RWPE2 (cell line): ENCODE results near the gene ZNF276.

Experiments
- ATAC-seq: fragments of 200-7000 bp; cut with Tn5 transposase; 3 replicates; pipeline ENCODE4 v1.9.1; 2021; ENCODE audit warnings: low read depth
- DNase-seq: peaks from one replicate; pipeline ENCODE4 v3.0.0-alpha.2; 2020; ENCODE audit warnings: low spot score
- H3K27ac ChIP-seq: fragments of 450-650 bp; 2 replicates; pipeline ENCODE4 v1.5.1; 2017; ENCODE audit warnings: mild to moderate bottlenecking; ENCODE audit not compliant: poor library complexity, severe bottlenecking
- H3K27me3 ChIP-seq: fragments of 250-450 bp; sonication (Bioruptor Pico); 2 replicates; pipeline ENCODE4 v1.5.1; 2021; ENCODE audit warnings: mild to moderate bottlenecking, moderate library complexity; ENCODE audit not compliant: insufficient read depth, poor library complexity, severe bottlenecking
- H3K36me3 ChIP-seq: fragments of 250-450 bp; sonication (Bioruptor Pico); 2 replicates; pipeline ENCODE4 v1.5.1; 2020; ENCODE audit warnings: low read depth, mild to moderate bottlenecking, moderate library complexity
- H3K4me1 ChIP-seq: fragments of 250-450 bp; sonication (Bioruptor Pico); 2 replicates; pipeline ENCODE4 v1.5.1; 2021; ENCODE audit warnings: mild to moderate bottlenecking, moderate library complexity; ENCODE audit not compliant: insufficient read depth, poor library complexity, severe bottlenecking
- H3K4me3 ChIP-seq: fragments of 250-450 bp; sonication (Bioruptor Pico); 2 replicates; pipeline ENCODE4 v1.5.1; 2021; ENCODE audit warnings: mild to moderate bottlenecking, moderate library complexity; ENCODE audit not compliant: severe bottlenecking
- H3K9me3 ChIP-seq: fragments of 250-450 bp; sonication (Bioruptor Pico); 2 replicates; pipeline ENCODE4 v1.5.1; 2021; ENCODE audit warnings: mild to moderate bottlenecking, moderate library complexity; ENCODE audit not compliant: severe bottlenecking
- CTCF ChIP-seq: fragments of 450-650 bp; IDR thresholded peaks from one replicate; pipeline ENCODE4 v1.5.1; 2017; ENCODE audit warnings: mild to moderate bottlenecking, moderate library complexity; ENCODE audit not compliant: poor library complexity, severe bottlenecking

The ZNF276 gene

GRCh38 chr16:89759746-89760340 lies 38.5 kb downstream of the ZNF276 start:
- H3K27me3 ChIP-seq = no peaks in the 10 kb centered on the region
- H3K27ac ChIP-seq = no peak overlapping the region
- no peak overlapping the region for H3K4me3 ChIP-seq
- TF ChIP-seq CTCF = no peak
- peaks cover 91% of the 10 kb centered on the region for H3K36me3 ChIP-seq
- H3K4me1 ChIP-seq = no peaks in the 10 kb centered on the region
- DNase-seq = no peak
- no peak for ATAC-seq
- H3K9me3 ChIP-seq = no peaks in the 10 kb centered on the region

GRCh38 chr16:89761304-89761922 lies 40.1 kb downstream of the ZNF276 start:
- H3K36me3 ChIP-seq = peaks cover 87% of the 10 kb centered on the region
- no peak overlapping the region for H3K4me3 ChIP-seq
- no peak for ATAC-seq

GRCh38 chr16:89764711-89765201 lies 43.4 kb downstream of the ZNF276 start:
- DNase-seq (no peak), ATAC-seq (no peak)
- H3K4me1 ChIP-seq = no peaks in the 10 kb centered on the region
- H3K27ac ChIP-seq = no peak overlapping the region
- H3K9me3 ChIP-seq = no peaks in the 10 kb centered on the region
- peaks cover 87% of the 10 kb centered on the region for H3K36me3 ChIP-seq
- TF ChIP-seq CTCF = no peak
- H3K4me3 ChIP-seq = no peak overlapping the region
- no peaks in the 10 kb centered on the region for H3K27me3 ChIP-seq

More at GRCh38 chr16:89761304-89761922, 40.1 kb downstream of the ZNF276 start:
- H3K27me3 ChIP-seq = no peaks in the 10 kb centered on the region
- no peak overlapping the region for H3K27ac ChIP-seq
- no peaks in the 10 kb centered on the region for H3K4me1 ChIP-seq
- no peak for TF ChIP-seq CTCF
- no peaks in the 10 kb centered on the region for H3K9me3 ChIP-seq
- DNase-seq = no peak

GRCh38 chr16:89765292-89765830 lies 44.0 kb downstream of the ZNF276 start:
- Histone ChIP-seq H3K4me1 (no peaks in the 10 kb centered on the region), H3K36me3 (peaks cover 87% of the 10 kb centered on the region), H3K9me3 (no peaks in the 10 kb centered on the region), H3K4me3 (no peak overlapping the region), H3K27ac (no peak overlapping the region), H3K27me3 (no peaks in the 10 kb centered on the region)
- ATAC-seq (no peak), DNase-seq (no peak)
- no peak for TF ChIP-seq CTCF

- DNase-seq = no peak
- no peak overlapping the region for H3K4me3 ChIP-seq
Measured at GRCh38 chr16:89770367-89770766, 49.0 kb downstream of the ZNF276 start.

More at GRCh38 chr16:89770367-89770766, 49.0 kb downstream of the ZNF276 start:
- no peak for TF ChIP-seq CTCF
- Histone ChIP-seq H3K9me3 (no peaks in the 10 kb centered on the region), H3K27ac (no peak overlapping the region), H3K4me1 (no peaks in the 10 kb centered on the region), H3K27me3 (no peaks in the 10 kb centered on the region), H3K36me3 (peaks cover 95% of the 10 kb centered on the region)
- no peak for ATAC-seq
